GM18505 (cell line): ENCODE results near the gene SEMA3F.

Source experiments
- ATAC-seq: cut with Tn5 transposase; IDR thresholded peaks from one replicate; pipeline ENCODE4 v1.9.1; 2021; ENCODE audit not compliant: unreplicated experiment
- POLR2A ChIP-seq: IDR thresholded peaks from 4 replicates; pipeline ENCODE4 v1.6.1; 2011; ENCODE audit warnings: borderline replicate concordance; ENCODE audit not compliant: insufficient read depth, insufficient read length; ENCODE audit errors: extremely low read depth

SEMA3F gene

GRCh38 chr3:50229490-50229889 is 74.4 kb downstream of the SEMA3F start:
- ATAC-seq, result no peak
- TF ChIP-seq POLR2A, result no peak

GRCh38 chr3:50230104-50230793 is 75.1 kb downstream of the SEMA3F start:
- no peak for ATAC-seq
- TF ChIP-seq POLR2A, result no peak

GRCh38 chr3:50230794-50231125 is 75.6 kb downstream of the SEMA3F start:
- ATAC-seq, result no peak
- TF ChIP-seq POLR2A, result no peak

GRCh38 chr3:50231581-50231980 is 76.5 kb downstream of the SEMA3F start:
- no peak for ATAC-seq
- no peak for TF ChIP-seq POLR2A

- no peak for ATAC-seq
- TF ChIP-seq POLR2A, result no peak
Measured at GRCh38 chr3:50232303-50232702, 77.2 kb downstream of the SEMA3F start.

- no peak for ATAC-seq
- no peak for TF ChIP-seq POLR2A
Measured at GRCh38 chr3:50233176-50233575, 78.1 kb downstream of the SEMA3F start.

- ATAC-seq, result peak; percentile 91
- TF ChIP-seq POLR2A, result peak; percentile 97
Measured at GRCh38 chr3:50235716-50236483, 80.8 kb downstream of the SEMA3F start, which contains the start of gene GNAI2. GNAI2 (plus strand) TSS chr3:50236204; CDS start chr3:50236336, 132 bp downstream.

GRCh38 chr3:50236484-50237132 is 81.5 kb downstream of the SEMA3F start:
- no peak for TF ChIP-seq POLR2A
- no peak for ATAC-seq

- no peak for TF ChIP-seq POLR2A
- ATAC-seq, result no peak
Measured at GRCh38 chr3:50237133-50237651, 82.1 kb downstream of the SEMA3F start.

GRCh38 chr3:50237754-50238548 is 82.8 kb downstream of the SEMA3F start:
- ATAC-seq, result no peak
- peak; percentile 79 for TF ChIP-seq POLR2A

GRCh38 chr3:50238549-50239026 is 83.5 kb downstream of the SEMA3F start:
- ATAC-seq, result no peak
- TF ChIP-seq POLR2A, result no peak
